NT2/D1 (cell line): ENCODE measurements around the gene CINP.
"Not testable (repeated sequence)": the region's sequence is repeated elsewhere in the genome, so short reads cannot be mapped to it uniquely, and the experiment has no call there.

Experiments
- YY1 ChIP-seq: IDR thresholded peaks from 2 replicates; pipeline ENCODE4 v1.6.1; 2011; ENCODE audit not compliant: insufficient read length, insufficient read depth
- ZNF274 ChIP-seq: IDR thresholded peaks from 2 replicates; pipeline ENCODE4 v1.6.1; 2011; ENCODE audit warnings: mild to moderate bottlenecking, low read depth, low read length

- TF ChIP-seq YY1, ZNF274: not testable (repeated sequence)
Observed at GRCh38 chr14:102351593-102351992, 11.1 kb downstream of the CINP start.
